Tibial nerve (tissue), 4 donors: ENCODE data around the gene CKS1B.

Experiments used
- CTCF ChIP-seq, 5 experiments: fragments of 200-600 bp in 3 of 5; fragments of 450-650 bp in 2 of 5; sonication (generic) in 3 of 5; IDR thresholded peaks; one replicate each; pipeline ENCODE4 v1.5.1; 2016 to 2019; ENCODE audit warnings: antibody characterized with exemption in 5 of 5, mild to moderate bottlenecking in 3 of 5, moderate library complexity in 2 of 5
- EP300 ChIP-seq, 2 donors: sonication (generic); formaldehyde crosslinking; IDR thresholded peaks; one replicate each; pipeline ENCODE4 v1.6.1; 2017; ENCODE audit warnings: antibody characterized with exemption in 2 of 2, mild to moderate bottlenecking in 1 of 2
- POLR2A ChIP-seq, 2 donors: fragments of 450-650 bp; IDR thresholded peaks; one replicate each; pipeline ENCODE4 v1.6.1; 2017; ENCODE audit warnings: antibody characterized with exemption in 2 of 2, mild to moderate bottlenecking in 2 of 2, moderate library complexity in 2 of 2

GRCh38 chr1:154969246-154969645 lies 5.2 kb upstream of the CKS1B start:
- TF ChIP-seq CTCF (IDR thresholded peaks at IDR 0.05) (no peak), EP300 (IDR thresholded peaks at IDR 0.05) (no peak), POLR2A (IDR thresholded peaks at IDR 0.05) (no peak)
